ENCODE results near the gene STXBP6.

STXBP6 gene

DNA sequence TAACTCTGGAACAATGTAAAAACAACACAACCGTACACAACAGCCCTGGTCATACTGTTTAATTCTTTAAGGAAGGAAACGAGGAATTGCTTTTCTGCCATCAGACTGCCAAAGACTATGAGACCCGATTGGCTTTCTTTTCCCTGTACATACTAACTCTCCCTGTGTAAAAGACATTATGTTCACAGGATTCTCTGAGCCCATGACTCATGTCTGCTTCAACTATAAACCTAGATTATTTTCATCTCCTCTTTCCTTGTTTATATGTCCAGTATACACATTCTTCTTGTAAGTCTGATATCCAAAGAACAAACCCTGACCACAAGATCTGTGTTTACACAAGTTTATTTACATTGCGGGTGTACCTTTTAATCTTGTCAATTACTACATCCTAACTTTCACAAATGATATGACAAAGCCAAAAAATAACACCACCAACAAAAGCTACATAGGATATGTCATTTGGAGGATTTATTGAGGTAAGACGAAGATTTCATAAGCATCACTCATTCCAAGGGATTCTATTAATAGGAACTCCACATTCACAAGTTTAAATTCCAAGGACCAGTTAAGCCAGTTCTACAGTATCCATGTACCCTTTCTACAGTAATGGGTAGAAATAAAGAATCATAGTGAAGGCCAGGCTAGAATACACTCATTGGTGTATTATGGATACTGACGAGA is 67.3 kb downstream of the STXBP6 start:
- TF ChIP-seq, protein P1, sequence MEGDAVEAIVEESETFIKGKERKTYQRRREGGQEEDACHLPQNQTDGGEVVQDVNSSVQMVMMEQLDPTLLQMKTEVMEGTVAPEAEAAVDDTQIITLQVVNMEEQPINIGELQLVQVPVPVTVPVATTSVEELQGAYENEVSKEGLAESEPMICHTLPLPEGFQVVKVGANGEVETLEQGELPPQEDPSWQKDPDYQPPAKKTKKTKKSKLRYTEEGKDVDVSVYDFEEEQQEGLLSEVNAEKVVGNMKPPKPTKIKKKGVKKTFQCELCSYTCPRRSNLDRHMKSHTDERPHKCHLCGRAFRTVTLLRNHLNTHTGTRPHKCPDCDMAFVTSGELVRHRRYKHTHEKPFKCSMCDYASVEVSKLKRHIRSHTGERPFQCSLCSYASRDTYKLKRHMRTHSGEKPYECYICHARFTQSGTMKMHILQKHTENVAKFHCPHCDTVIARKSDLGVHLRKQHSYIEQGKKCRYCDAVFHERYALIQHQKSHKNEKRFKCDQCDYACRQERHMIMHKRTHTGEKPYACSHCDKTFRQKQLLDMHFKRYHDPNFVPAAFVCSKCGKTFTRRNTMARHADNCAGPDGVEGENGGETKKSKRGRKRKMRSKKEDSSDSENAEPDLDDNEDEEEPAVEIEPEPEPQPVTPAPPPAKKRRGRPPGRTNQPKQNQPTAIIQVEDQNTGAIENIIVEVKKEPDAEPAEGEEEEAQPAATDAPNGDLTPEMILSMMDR (IDR thresholded peaks at IDR 0.05), result no peak

DNA sequence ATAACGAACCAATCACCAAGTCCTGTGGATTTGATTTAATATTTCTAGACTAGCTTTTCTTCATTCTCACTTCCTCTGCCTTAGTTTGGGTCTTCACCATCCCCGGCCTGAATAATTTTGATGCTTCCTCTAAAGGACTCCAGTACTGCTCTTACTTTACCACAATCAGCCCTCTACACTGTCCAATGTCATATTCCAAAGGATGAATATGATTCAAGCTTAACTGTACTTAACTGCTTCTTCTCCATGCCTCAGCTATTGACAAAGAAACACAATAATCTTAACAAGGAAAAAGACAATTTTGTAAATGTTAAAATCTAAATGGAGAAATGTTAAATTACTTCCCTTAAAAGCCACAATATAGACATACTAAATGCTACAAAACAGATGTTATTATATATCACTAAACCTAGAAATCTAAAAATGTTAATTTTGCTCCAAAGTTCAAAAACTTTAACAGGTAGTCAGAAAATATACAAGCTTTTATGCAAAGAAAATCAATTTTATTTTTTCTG is 70.2 kb downstream of the STXBP6 start:
- TF ChIP-seq, protein P1 (IDR thresholded peaks at IDR 0.05), result no peak

DNA sequence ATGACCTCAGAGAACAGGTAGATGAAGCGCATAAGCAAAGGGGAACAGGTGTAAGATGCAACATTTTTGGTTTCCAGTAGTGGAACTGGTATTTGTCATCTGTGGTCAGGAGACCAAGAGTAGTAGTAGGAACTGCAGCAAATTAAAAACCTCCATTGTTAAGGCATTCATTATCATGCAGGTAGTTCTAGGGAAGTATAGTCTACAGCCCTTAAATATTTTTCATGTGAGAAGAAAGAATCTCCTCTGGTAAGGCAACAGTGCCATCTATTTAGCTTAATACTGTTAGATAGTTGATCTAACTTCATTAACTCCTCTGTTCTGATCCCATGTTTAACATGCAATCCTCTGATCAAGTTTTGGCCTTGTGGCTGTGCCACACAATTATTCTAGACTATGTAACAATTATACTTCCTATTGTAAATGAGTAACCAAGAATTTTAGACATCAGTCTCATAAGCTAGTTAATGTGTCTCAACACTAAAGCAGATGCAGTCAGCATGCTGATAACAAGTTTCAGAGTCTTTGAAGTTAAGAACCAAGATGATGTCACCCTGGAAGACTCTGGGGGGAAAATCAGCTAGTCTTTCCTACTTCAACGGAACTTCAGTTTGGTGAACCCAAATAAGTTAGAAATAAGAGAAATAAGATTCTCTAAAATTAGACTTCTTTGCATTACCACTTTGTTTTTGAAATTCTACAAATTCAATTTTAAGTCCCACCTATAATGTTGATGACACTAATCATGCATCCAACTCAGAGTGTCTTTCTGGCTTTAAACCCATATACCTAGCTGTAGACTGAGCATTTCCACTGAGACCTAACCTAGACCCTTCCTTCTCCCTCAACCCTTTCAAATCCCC is 70.9 kb downstream of the STXBP6 start:
- TF ChIP-seq, protein P1 (IDR thresholded peaks at IDR 0.05), result no peak

DNA sequence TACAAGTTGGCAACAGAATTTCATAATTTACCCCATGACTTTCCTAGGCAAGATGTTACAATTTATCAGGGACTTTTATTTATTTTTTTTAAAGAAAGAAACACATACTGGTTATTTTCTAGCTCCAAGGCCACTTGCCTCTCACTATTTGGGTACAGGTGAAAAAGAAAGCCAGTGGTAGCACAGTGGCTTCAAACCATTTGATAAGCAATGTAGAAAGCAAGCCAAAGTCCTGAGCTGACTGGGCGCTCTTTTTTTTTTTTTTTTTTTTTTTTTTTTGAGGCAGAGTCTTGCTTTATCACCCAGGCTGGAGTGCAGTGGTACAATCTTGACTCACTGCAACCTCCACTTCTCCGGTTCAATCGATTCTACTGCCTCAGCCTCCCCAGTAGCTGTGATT is 73.3 kb downstream of the STXBP6 start:
- TF ChIP-seq, protein P1 (IDR thresholded peaks at IDR 0.05), result no peak

DNA sequence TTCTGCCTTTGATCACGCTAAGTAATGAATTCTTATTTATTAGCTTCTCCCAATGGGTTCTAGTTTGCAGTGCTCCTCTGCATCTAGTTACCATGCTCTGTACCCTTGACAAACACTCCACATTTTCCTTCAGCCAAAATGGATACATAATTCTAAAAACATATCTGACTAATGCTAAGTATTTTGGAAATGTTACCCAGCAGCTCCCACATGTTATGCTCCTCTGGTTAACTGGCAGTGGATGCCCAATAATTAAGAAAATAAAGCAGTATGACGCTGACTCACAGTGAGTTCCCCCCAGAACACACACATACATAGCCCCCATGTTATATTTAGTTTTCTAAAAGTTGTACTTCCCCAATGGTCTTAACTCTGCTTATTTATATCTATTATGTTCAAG is 74.6 kb downstream of the STXBP6 start:
- TF ChIP-seq, protein P1 (IDR thresholded peaks at IDR 0.05), result no peak

DNA sequence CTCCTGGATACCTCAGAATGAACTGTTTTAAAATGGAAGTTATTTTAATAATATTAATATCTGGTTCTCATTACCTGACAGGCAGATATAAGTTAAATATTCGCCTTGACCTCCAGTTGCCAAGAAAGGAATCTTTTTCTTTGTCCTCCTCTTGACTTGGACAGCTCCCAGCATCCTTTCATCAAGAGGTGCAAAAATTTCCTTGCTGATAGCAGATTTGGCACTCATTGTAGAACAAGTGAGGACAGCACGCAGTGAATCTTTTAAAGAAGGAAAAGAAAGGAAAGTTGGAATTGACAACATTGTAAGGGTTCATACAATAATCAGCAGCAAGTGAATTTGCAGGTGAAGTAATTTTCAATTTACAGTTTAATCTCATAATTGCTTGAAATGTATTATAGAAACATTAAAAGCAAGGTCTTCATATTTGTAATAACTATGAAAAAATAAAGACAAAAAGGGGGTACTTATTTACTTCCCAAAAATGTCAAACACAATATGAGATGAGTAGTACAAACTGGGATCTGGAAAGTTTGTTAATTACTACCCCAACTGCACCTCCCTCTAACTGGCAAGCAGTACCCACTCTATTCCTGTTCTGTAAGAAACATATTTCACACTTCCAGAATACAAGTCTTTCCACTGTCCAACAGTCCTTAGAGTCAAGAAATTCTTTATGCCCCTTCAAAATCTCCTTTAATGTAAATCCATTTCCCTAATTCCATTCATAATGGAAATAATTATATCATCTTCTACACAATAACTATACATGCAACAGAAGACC is 75.2 kb downstream of the STXBP6 start:
- TF ChIP-seq, protein P1 (IDR thresholded peaks at IDR 0.05), result no peak

DNA sequence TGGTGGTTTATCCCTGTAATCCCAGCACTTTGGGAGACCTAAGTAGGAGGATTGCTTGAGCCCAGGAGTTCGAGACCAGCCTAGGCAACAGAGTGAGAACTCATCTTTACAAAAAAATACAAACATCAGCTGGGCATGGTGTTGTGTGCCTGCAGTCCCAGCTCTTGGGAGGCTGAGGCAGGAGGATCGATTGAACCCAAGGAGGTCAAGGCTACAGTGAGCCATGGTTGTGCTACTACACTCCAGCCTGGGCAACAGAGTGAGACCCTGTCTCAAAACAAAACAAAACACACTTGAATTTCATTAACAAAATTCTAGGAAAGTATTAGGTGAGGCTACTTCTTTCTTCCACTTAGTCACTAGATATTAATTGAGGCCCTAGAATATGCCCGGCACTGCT is 77.1 kb downstream of the STXBP6 start:
- TF ChIP-seq, protein P1 (IDR thresholded peaks at IDR 0.05), result no peak

Measured in LNCAP (cell line).